Measurements from ENCODE around the gene USP15. TPM values are rescaled to one million over a fixed set of nuclear protein-coding genes. Genes with fewer than 3 reads are reported as not detected.

USP15 gene
- total RNA-seq, 1 experiment from 2014 or later: 35.3 TPM

GRCh38 chr12:62269464-62270228 is 9.4 kb downstream of the USP15 start:
- WGBS (ENCODE audit: extremely low coverage, insufficient read length, low lambda C conversion rate): no CpG with 5 or more reads among the region's 3 CpGs
- Histone ChIP-seq H3K56ac (ENCODE audit: insufficient read length, low read depth, low read length) (no peak overlapping the region), H3K9ac (ENCODE audit: extremely low read depth, insufficient read length, low read length) (no peak overlapping the region), H3K4ac (ENCODE audit: low read depth, low read length) (no peak overlapping the region), H3K79me1 (ENCODE audit: insufficient read depth, low read depth, low read length, poor library complexity, severe bottlenecking) (no peaks in the 10 kb centered on the region), H2AK5ac (ENCODE audit: insufficient read length, low read length) (no peak overlapping the region), H3K4me2 (ENCODE audit: insufficient read depth, insufficient read length, low read length) (no peak overlapping the region), H3K4me1 (ENCODE audit: insufficient read depth, low read length) (no peaks in the 10 kb centered on the region), H4K8ac (replicated peaks; ENCODE audit: insufficient read length, low read depth, low read length) (no peak overlapping the region), H2BK120ac (ENCODE audit: low read depth, low read length, poor library complexity, severe bottlenecking) (no peak overlapping the region), H3K23ac (ENCODE audit: insufficient read length, low read depth, low read length) (no peak overlapping the region), H2BK20ac (ENCODE audit: low read depth, low read length, poor library complexity, severe bottlenecking) (no peak overlapping the region), H2AFZ (ENCODE audit: low read length) (no peak overlapping the region), H3K79me2 (ENCODE audit: insufficient read depth, low read length) (peaks cover 3% of the 10 kb centered on the region; the same call in 1 of the 2 replicates), H3K14ac (ENCODE audit: insufficient read depth, low read length) (no peak overlapping the region), H3K9me3 (ENCODE audit: control insufficient read depth, low read depth, low read length) (no peaks in the 10 kb centered on the region), H3T11ph (ENCODE audit: low read length) (no peak overlapping the region), H3K27me3 (ENCODE audit: insufficient read depth, low read length) (no peaks in the 10 kb centered on the region), H3K23me2 (ENCODE audit: insufficient read length, low read depth, low read length, poor library complexity, severe bottlenecking) (no peaks in the 10 kb centered on the region), H3K18ac (ENCODE audit: insufficient read length, low read depth, low read length) (no peak overlapping the region), H2BK12ac (ENCODE audit: insufficient read length, low read depth, low read length) (no peak overlapping the region), H4K91ac (ENCODE audit: insufficient read length, low read depth, low read length) (no peak overlapping the region), H4K5ac (ENCODE audit: insufficient read length, low read depth, low read length) (no peak overlapping the region), H2BK15ac (ENCODE audit: low read depth, low read length) (no peak overlapping the region), H2BK5ac (ENCODE audit: insufficient read length, low read length) (no peak overlapping the region), H4K20me1 (ENCODE audit: control insufficient read depth, insufficient read depth, insufficient read length) (no peaks in the 10 kb centered on the region), H3K27ac (ENCODE audit: insufficient read length, low read depth, low read length) (no peak overlapping the region)
- no peaks in the 10 kb centered on the region for H3K9me3 Mint-ChIP-seq
- H3K36me3 Mint-ChIP-seq (ENCODE audit: insufficient read depth in 1 of 3, low read depth in 3 of 3): no peaks in the 10 kb centered on the region
- DNase-seq: no peak
- no peak overlapping the region for H3K4me3 Mint-ChIP-seq
- no peaks in the 10 kb centered on the region for H3K27me3 Mint-ChIP-seq (ENCODE audit: low read depth)
- H3K4me1 Mint-ChIP-seq: no peaks in the 10 kb centered on the region
- no peak overlapping the region for H3K27ac Mint-ChIP-seq
- TF ChIP-seq CTCF (conservative IDR thresholded peaks at IDR 0.05): no peak
